Adrenal gland (tissue), 5 donors: ENCODE data around the gene TBX15.

Experiments used
- POLR2A ChIP-seq, 2 donors: fragments of 450-650 bp; IDR thresholded peaks; one replicate each; pipeline ENCODE4 v1.6.1; 2017; ENCODE audit warnings: antibody characterized with exemption in 2 of 2, mild to moderate bottlenecking in 2 of 2, moderate library complexity in 1 of 2
- TF ChIP-seq, protein P1 (sequence below), 6 experiments: fragments of 450-650 bp in 4 of 6; fragments of 200-600 bp in 2 of 6; sonication (generic) in 1 of 6; IDR thresholded peaks; 1 replicate in 5 of 6; 2 replicates in 1 of 6; pipeline versions ENCODE4 v1.5.1 to v1.8.0; 2016 to 2021; ENCODE audit warnings: antibody characterized with exemption in 6 of 6, mild to moderate bottlenecking in 2 of 6, moderate library complexity in 1 of 6
- donor health status: DM: no; HTN: no; CAD: no.

GRCh38 chr1:118905671-118906070 is 82.5 kb downstream of the TBX15 start:
- TF ChIP-seq, protein P1, sequence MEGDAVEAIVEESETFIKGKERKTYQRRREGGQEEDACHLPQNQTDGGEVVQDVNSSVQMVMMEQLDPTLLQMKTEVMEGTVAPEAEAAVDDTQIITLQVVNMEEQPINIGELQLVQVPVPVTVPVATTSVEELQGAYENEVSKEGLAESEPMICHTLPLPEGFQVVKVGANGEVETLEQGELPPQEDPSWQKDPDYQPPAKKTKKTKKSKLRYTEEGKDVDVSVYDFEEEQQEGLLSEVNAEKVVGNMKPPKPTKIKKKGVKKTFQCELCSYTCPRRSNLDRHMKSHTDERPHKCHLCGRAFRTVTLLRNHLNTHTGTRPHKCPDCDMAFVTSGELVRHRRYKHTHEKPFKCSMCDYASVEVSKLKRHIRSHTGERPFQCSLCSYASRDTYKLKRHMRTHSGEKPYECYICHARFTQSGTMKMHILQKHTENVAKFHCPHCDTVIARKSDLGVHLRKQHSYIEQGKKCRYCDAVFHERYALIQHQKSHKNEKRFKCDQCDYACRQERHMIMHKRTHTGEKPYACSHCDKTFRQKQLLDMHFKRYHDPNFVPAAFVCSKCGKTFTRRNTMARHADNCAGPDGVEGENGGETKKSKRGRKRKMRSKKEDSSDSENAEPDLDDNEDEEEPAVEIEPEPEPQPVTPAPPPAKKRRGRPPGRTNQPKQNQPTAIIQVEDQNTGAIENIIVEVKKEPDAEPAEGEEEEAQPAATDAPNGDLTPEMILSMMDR (IDR thresholded peaks at IDR 0.05): no peak
- no peak for TF ChIP-seq POLR2A (IDR thresholded peaks at IDR 0.05)
